ENCODE data around the gene CCDC77. TPM values are rescaled to one million over a fixed set of nuclear protein-coding genes. Genes with fewer than 3 reads are reported as not detected.

Gene CCDC77
- total RNA-seq, 1 experiment from 2014 or later, result 16.8 TPM

DNA sequence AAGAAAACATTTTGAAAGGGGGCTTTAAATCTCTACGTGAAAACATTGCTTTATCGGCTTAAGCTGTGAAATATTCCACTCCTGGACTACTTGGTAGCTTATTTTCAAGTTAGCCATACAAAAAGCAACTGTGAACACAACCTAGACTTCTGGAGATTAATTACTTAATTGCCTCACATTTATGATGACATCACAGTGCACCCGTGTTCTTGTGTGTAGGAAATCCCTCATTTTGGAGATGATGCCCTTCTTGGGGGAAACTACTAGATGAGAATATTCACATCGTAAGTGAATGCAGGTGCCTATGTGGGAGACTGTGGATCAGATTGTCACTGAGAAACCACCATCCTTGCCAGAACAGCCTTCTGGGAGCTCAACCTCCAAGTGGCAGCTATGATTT is 47.8 kb downstream of the CCDC77 start:
- no peaks in the 10 kb centered on the region for H3K9me3 Mint-ChIP-seq (ENCODE audit: low read depth, unreplicated experiment)
- peaks cover 4% of the 10 kb centered on the region for H3K27me3 Mint-ChIP-seq (ENCODE audit: unreplicated experiment)
- CTCF ChIA-PET, result interaction anchor here (1.4 kb wide), 1 partner anchor 9 kb away, joined by 3 read pairs; no protein-coding TSS in a partner anchor
- no peaks in the 10 kb centered on the region for H3K4me1 Mint-ChIP-seq (ENCODE audit: low read depth, unreplicated experiment)
- peaks cover 4% of the 10 kb centered on the region for H3K36me3 Mint-ChIP-seq (ENCODE audit: insufficient read depth, unreplicated experiment)
- intact Hi-C loops (cut with micrococcal nuclease; ENCODE audit: unreplicated experiment), result no loop called here
- H3K4me3 Mint-ChIP-seq (ENCODE audit: low read depth, unreplicated experiment), result no peak overlapping the region
- TF ChIP-seq, protein P1, sequence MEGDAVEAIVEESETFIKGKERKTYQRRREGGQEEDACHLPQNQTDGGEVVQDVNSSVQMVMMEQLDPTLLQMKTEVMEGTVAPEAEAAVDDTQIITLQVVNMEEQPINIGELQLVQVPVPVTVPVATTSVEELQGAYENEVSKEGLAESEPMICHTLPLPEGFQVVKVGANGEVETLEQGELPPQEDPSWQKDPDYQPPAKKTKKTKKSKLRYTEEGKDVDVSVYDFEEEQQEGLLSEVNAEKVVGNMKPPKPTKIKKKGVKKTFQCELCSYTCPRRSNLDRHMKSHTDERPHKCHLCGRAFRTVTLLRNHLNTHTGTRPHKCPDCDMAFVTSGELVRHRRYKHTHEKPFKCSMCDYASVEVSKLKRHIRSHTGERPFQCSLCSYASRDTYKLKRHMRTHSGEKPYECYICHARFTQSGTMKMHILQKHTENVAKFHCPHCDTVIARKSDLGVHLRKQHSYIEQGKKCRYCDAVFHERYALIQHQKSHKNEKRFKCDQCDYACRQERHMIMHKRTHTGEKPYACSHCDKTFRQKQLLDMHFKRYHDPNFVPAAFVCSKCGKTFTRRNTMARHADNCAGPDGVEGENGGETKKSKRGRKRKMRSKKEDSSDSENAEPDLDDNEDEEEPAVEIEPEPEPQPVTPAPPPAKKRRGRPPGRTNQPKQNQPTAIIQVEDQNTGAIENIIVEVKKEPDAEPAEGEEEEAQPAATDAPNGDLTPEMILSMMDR (IDR thresholded peaks at IDR 0.05; ENCODE audit: unreplicated experiment), result no peak
- BruUV-seq (replicated peaks), result no TSS peak
- DNase-seq, result no peak
- H3K27ac Mint-ChIP-seq (ENCODE audit: unreplicated experiment), result no peak overlapping the region

DNA sequence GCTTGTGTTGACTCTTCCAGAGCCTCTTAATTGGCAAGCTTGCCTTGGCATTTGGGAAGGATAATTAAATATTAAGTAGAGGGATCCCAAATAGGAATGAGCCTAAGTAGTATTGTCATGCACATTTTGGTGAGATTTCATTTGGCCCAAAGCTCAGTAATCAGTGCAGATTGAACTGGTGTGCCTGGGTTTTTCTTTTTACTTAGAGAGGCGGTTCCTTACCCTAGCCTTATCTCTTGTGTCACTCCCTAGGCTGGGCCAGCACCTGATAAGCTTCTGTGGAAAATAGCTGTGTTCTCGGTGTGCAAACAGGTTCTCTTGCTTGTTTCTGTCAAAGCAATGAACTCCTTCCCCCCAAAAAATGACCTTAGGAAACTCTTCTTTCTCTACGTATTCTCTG is 49.0 kb downstream of the CCDC77 start:
- no peak for DNase-seq
- Mint-ChIP-seq H3K36me3 (ENCODE audit: insufficient read depth, unreplicated experiment) (peaks cover 4% of the 10 kb centered on the region), H3K27me3 (ENCODE audit: unreplicated experiment) (peaks cover 16% of the 10 kb centered on the region), H3K4me3 (ENCODE audit: low read depth, unreplicated experiment) (no peak overlapping the region), H3K9me3 (ENCODE audit: low read depth, unreplicated experiment) (no peaks in the 10 kb centered on the region), H3K4me1 (ENCODE audit: low read depth, unreplicated experiment) (no peaks in the 10 kb centered on the region), H3K27ac (ENCODE audit: unreplicated experiment) (no peak overlapping the region)
- intact Hi-C loops (cut with micrococcal nuclease; ENCODE audit: unreplicated experiment), result no loop called here
- CTCF ChIA-PET, result interaction anchor here (0.9 kb wide), 1 partner anchor 90 kb away, joined by 3 read pairs; no protein-coding TSS in a partner anchor
- TF ChIP-seq, protein P1 (IDR thresholded peaks at IDR 0.05; ENCODE audit: unreplicated experiment), result no peak
- no TSS peak for BruUV-seq (replicated peaks)

DNA sequence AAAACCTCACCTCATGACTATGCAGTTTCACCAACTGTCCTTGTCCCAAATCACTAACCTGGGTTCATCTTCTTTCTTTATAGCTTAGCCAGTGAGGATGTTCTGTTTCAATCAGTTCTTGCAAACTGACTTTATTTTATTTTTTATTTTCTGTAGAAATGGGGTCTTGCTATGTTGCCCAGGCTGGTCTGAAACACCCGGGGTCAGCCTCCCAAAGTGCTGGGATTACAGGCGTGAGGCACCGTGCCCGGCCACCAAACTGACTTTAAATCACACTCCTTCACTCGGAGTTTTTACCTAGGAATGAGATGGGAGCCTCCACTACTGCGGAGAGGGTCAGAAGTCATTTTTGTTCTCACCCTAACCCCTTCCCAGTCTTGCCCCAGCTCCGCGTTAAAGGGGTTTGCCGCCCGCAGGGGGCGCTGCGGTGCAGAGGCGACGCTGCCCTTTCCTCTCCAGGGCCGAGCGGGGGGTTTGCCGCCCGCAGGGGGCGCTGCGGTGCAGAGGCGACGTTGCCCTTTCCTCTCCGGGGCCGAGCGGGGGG is 51.3 kb downstream of the CCDC77 start:
- Mint-ChIP-seq H3K27me3 (ENCODE audit: unreplicated experiment) (peaks cover 39% of the 10 kb centered on the region), H3K27ac (ENCODE audit: unreplicated experiment) (no peak overlapping the region), H3K4me3 (ENCODE audit: low read depth, unreplicated experiment) (no peak overlapping the region), H3K9me3 (ENCODE audit: low read depth, unreplicated experiment) (no peaks in the 10 kb centered on the region), H3K4me1 (ENCODE audit: low read depth, unreplicated experiment) (no peaks in the 10 kb centered on the region), H3K36me3 (ENCODE audit: insufficient read depth, unreplicated experiment) (peaks cover 5% of the 10 kb centered on the region)
- CTCF ChIA-PET, result interaction anchor here (0.7 to 1.6 kb wide), 3 partner anchors 11 to 96 kb away, joined by 5 to 7 read pairs (median 5); no protein-coding TSS in a partner anchor
- TF ChIP-seq, protein P1 (IDR thresholded peaks at IDR 0.05; ENCODE audit: unreplicated experiment), result no peak
- intact Hi-C loops (cut with micrococcal nuclease; ENCODE audit: unreplicated experiment), result no loop called here
- BruUV-seq (replicated peaks), result no TSS peak
- DNase-seq, result no peak

DNA sequence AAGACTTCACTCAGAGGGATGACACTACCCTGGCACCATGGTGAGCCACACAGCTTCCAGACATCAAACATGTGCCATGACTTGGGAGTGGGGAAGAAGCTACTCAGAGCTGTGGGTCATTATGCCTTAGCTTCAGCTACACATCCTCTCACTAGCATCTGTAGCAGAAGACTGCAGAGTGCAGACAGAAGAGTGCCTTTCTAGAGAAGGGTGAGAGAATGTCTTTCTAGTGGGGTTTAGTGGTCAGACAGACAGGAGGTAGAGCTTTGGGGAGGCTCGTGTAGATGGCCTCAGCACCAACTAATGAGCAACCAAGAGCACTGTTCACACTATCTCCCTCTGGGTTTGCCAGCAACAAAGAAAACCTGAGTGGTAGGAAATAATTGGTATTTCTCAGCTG is 53.4 kb downstream of the CCDC77 start:
- H3K27ac Mint-ChIP-seq (ENCODE audit: unreplicated experiment), result no peak overlapping the region
- intact Hi-C loops (cut with micrococcal nuclease; ENCODE audit: unreplicated experiment), result no loop called here
- no peaks in the 10 kb centered on the region for H3K4me1 Mint-ChIP-seq (ENCODE audit: low read depth, unreplicated experiment)
- H3K36me3 Mint-ChIP-seq (ENCODE audit: insufficient read depth, unreplicated experiment), result peaks cover 19% of the 10 kb centered on the region
- TF ChIP-seq, protein P1 (IDR thresholded peaks at IDR 0.05; ENCODE audit: unreplicated experiment), result no peak
- BruUV-seq (replicated peaks), result no TSS peak
- peaks cover 49% of the 10 kb centered on the region for H3K27me3 Mint-ChIP-seq (ENCODE audit: unreplicated experiment)
- CTCF ChIA-PET, result interaction anchor here (0.7 to 1.0 kb wide), 2 partner anchors 28 to 48 kb away, joined by 3 read pairs; no protein-coding TSS in a partner anchor
- no peak for DNase-seq
- H3K4me3 Mint-ChIP-seq (ENCODE audit: low read depth, unreplicated experiment), result no peak overlapping the region
- H3K9me3 Mint-ChIP-seq (ENCODE audit: low read depth, unreplicated experiment), result no peaks in the 10 kb centered on the region

Measured in Calu3 (cell line).